A673 (cell line): ENCODE data around the gene ILRUN.
"Not testable (repeated sequence)": the region's sequence is repeated elsewhere in the genome, so short reads cannot be mapped to it uniquely, and the experiment has no call there.

Experiments
- EZH2 ChIP-seq: fragments of 200-600 bp; sonication (generic); IDR thresholded peaks from 2 replicates; pipeline ENCODE4 v1.6.1; 2017; ENCODE audit warnings: borderline replicate concordance, low read depth, mild to moderate bottlenecking, mixed read lengths, antibody characterized with exemption, low read length; ENCODE audit not compliant: poor library complexity, severe bottlenecking
- TF ChIP-seq, protein P1 (sequence below): fragments of 300-800, 200-600 bp; sonication (generic); conservative IDR thresholded peaks from 2 replicates; pipeline ENCODE4 v1.5.1; 2017; ENCODE audit warnings: low read depth, mild to moderate bottlenecking, antibody characterized with exemption, low read length, moderate library complexity, mixed read lengths

DNA sequence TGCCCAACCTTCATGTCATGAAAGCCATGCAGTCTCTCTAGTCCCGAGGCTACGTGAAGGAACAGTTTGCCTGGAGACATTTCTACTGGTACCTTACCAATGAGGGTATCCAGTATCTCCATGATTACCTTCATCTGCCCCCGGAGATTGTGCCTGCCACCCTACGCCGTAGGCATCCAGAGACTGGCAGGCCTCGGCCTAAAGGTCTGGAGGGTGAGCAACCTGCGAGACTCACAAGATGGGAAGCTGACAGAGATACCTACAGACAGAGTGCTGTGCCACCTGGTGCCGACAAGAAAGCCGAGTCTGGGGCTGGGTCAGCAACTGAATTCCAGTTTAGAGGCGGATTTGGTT, 47.7 kb upstream of the ILRUN start:
- TF ChIP-seq, protein P1, sequence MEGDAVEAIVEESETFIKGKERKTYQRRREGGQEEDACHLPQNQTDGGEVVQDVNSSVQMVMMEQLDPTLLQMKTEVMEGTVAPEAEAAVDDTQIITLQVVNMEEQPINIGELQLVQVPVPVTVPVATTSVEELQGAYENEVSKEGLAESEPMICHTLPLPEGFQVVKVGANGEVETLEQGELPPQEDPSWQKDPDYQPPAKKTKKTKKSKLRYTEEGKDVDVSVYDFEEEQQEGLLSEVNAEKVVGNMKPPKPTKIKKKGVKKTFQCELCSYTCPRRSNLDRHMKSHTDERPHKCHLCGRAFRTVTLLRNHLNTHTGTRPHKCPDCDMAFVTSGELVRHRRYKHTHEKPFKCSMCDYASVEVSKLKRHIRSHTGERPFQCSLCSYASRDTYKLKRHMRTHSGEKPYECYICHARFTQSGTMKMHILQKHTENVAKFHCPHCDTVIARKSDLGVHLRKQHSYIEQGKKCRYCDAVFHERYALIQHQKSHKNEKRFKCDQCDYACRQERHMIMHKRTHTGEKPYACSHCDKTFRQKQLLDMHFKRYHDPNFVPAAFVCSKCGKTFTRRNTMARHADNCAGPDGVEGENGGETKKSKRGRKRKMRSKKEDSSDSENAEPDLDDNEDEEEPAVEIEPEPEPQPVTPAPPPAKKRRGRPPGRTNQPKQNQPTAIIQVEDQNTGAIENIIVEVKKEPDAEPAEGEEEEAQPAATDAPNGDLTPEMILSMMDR: not testable (repeated sequence)
- TF ChIP-seq EZH2: not testable (repeated sequence)
